NCI-H82 (cell line): ENCODE measurements around the gene UGT2A3.

Experiments
- DNase-seq: peaks from one replicate; lab custom pipeline; 2025; lab: John Stamatoyannopoulos, UW

UGT2A3 gene

GRCh38 chr4:68912807-68913206, 38.8 kb downstream of the UGT2A3 start:
- no peak for DNase-seq

- DNase-seq: no peak
These were observed 42.2 kb downstream of the UGT2A3 start for GRCh38 chr4:68909385-68909784.

- no peak for DNase-seq
These were observed 43.6 kb downstream of the UGT2A3 start for GRCh38 chr4:68907788-68908700.

GRCh38 chr4:68907245-68907644, 44.4 kb downstream of the UGT2A3 start:
- DNase-seq: no peak

GRCh38 chr4:68906780-68907137, 44.8 kb downstream of the UGT2A3 start:
- no peak for DNase-seq

- no peak for DNase-seq
These were observed 45.4 kb downstream of the UGT2A3 start for GRCh38 chr4:68905939-68906779.

GRCh38 chr4:68905598-68905938, 46.0 kb downstream of the UGT2A3 start:
- no peak for DNase-seq

GRCh38 chr4:68904786-68905185, 46.8 kb downstream of the UGT2A3 start:
- DNase-seq: no peak

GRCh38 chr4:68896749-68897148, 54.9 kb downstream of the UGT2A3 start:
- no peak for DNase-seq

- DNase-seq: no peak
These were observed 55.9 kb downstream of the UGT2A3 start for GRCh38 chr4:68895561-68896198.

- no peak for DNase-seq
These were observed 58.7 kb downstream of the UGT2A3 start for GRCh38 chr4:68892861-68893260.

- no peak for DNase-seq
These were observed 59.9 kb downstream of the UGT2A3 start for GRCh38 chr4:68891678-68892077.

- DNase-seq: no peak
These were observed 66.1 kb downstream of the UGT2A3 start for GRCh38 chr4:68885545-68885944.

GRCh38 chr4:68883870-68884269, 67.7 kb downstream of the UGT2A3 start:
- DNase-seq: no peak
